Erythroblast (primary cell): ENCODE data around the gene PLXNB2.

Source experiments
- GATA1 ChIP-seq: IDR thresholded peaks from 2 replicates; pipeline ENCODE4 v1.6.1; 2011; ENCODE audit warnings: low read depth, mild to moderate bottlenecking, control low read depth, low read length, moderate library complexity
- POLR2A ChIP-seq: IDR thresholded peaks from 2 replicates; pipeline ENCODE4 v1.6.1; 2011; ENCODE audit warnings: mild to moderate bottlenecking, low read length

GRCh38 chr22:50310031-50310722 is 2.7 kb upstream of the PLXNB2 start:
- TF ChIP-seq POLR2A, result no peak
- TF ChIP-seq GATA1, result no peak
